Suprapubic skin (tissue), 4 donors: ENCODE results near the gene UNC13D. TPM values are rescaled to one million over a fixed set of nuclear protein-coding genes. Genes with fewer than 3 reads are reported as not detected.

Experiments used
- DNase-seq, 2 donors: peaks; one replicate each; pipeline ENCODE4 v3.0.0-alpha.2; 2019; ENCODE audit warnings: low spot score in 2 of 2
- H3K27ac ChIP-seq: fragments of 200-600 bp; sonication (generic); one replicate; pipeline ENCODE4 v1.5.1; 2019
- H3K27me3 ChIP-seq: fragments of 200-600 bp; sonication (generic); one replicate; pipeline ENCODE4 v1.5.1; 2019
- H3K36me3 ChIP-seq: fragments of 200-600 bp; sonication (generic); one replicate; pipeline ENCODE4 v1.5.1; 2019
- H3K4me1 ChIP-seq: fragments of 200-600 bp; sonication (generic); one replicate; pipeline ENCODE4 v1.5.1; 2019
- H3K4me3 ChIP-seq: fragments of 200-600 bp; sonication (generic); one replicate; pipeline ENCODE4 v1.5.1; 2019; ENCODE audit warnings: mild to moderate bottlenecking
- H3K9me3 ChIP-seq: fragments of 200-600 bp; sonication (generic); one replicate; pipeline ENCODE4 v1.5.1; 2019
- CTCF ChIP-seq, 2 donors: fragments of 200-600 bp in 1 of 2; fragments of 450-650 bp in 1 of 2; sonication (generic) in 1 of 2; IDR thresholded peaks; one replicate each; pipeline ENCODE4 v1.5.1; 2016 to 2019; ENCODE audit warnings: antibody characterized with exemption in 2 of 2, mild to moderate bottlenecking in 1 of 2, moderate library complexity in 1 of 2
- EP300 ChIP-seq: sonication (generic); formaldehyde crosslinking; IDR thresholded peaks from one replicate; pipeline ENCODE4 v1.6.1; 2017; ENCODE audit warnings: antibody characterized with exemption
- POLR2A ChIP-seq, 2 donors: fragments of 450-650 bp; IDR thresholded peaks; one replicate each; pipeline ENCODE4 v1.6.1; 2017; ENCODE audit warnings: antibody characterized with exemption in 2 of 2, mild to moderate bottlenecking in 2 of 2, moderate library complexity in 2 of 2
- POLR2AphosphoS5 ChIP-seq, 3 donors: sonication (generic); formaldehyde crosslinking; IDR thresholded peaks; one replicate each; pipeline ENCODE4 v1.6.1; 2017; ENCODE audit warnings: antibody characterized with exemption in 3 of 3
- WGBS: methylation state at CpG from one replicate; pipeline ENCODE4 v1.1.5; 2018; 5-methylcytosine and 5-hydroxymethylcytosine counted together
- total RNA-seq, 4 donors: library from RNA; depleted of rRNA; stranded (reverse); fragments of >200 nt; gene quantifications; one replicate each; pipeline ENCODE4 v1.1.0, GENCODE V29; 2016

Gene UNC13D
- total RNA-seq, 4 donors from 2014 or later = 5.2 to 21.0 (median 7.2) TPM

- Histone ChIP-seq H3K36me3 (peaks cover 30% of the 10 kb centered on the region), H3K27ac (no peak overlapping the region), H3K4me1 (peaks cover 16% of the 10 kb centered on the region), H3K9me3 (no peaks in the 10 kb centered on the region), H3K4me3 (no peak overlapping the region), H3K27me3 (no peaks in the 10 kb centered on the region)
- TF ChIP-seq POLR2A (IDR thresholded peaks at IDR 0.05) (no peak), CTCF (IDR thresholded peaks at IDR 0.05) (no peak), POLR2AphosphoS5 (IDR thresholded peaks at IDR 0.05) (no peak), EP300 (no peak)
- DNase-seq = no peak
- WGBS = 88% methylated on average over 7 of the region's 9 CpGs
These were observed 7.6 kb downstream of the UNC13D start for GRCh38 chr17:75836605-75837004.

GRCh38 chr17:75835654-75835987, 8.6 kb downstream of the UNC13D start:
- TF ChIP-seq POLR2A (IDR thresholded peaks at IDR 0.05) = no peak
- TF ChIP-seq CTCF (IDR thresholded peaks at IDR 0.05) = no peak
- no peak for TF ChIP-seq EP300
- no peak for TF ChIP-seq POLR2AphosphoS5 (IDR thresholded peaks at IDR 0.05)
- no peaks in the 10 kb centered on the region for H3K27me3 ChIP-seq

DNA sequence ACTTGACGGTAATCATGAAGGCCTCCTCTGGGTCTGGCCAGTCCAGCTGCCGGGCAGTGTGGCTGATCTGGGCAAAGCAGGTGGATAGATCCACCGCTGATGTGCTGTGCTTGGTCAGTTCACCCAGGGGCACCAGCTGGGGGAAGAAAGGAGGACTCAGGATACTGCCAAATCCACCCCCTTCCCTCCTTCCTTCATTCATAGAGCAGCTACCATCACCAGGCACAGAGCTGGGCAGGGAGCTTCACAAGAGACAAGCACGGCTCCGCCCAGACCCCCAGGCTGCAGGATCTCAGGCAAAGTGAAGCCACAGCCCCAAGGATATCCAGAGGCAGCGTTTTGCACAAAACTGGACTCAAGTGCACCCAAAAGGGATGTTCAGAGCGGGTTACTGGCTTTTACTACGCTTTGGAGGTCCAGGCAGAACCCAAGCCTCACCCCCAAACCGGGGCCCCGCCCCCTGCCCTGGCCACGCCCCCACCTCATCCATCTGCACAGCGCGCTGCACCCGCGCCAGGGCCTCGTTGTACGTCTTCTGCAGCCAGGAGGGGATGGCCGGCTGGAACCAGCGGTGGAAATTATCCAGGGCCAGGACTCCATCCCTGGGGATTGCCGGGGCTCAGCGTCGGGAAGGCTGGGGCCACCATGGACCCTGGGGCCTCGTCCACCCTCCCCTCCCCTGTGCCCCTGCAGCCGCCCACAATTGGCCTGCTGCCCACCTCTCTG, 9.1 kb downstream of the UNC13D start:
- no peak overlapping the region for H3K4me3 ChIP-seq
- H3K27ac ChIP-seq = no peak overlapping the region
- WGBS = 47% methylated on average over 15 of the region's 24 CpGs
- TF ChIP-seq POLR2A (IDR thresholded peaks at IDR 0.05) (no peak), EP300 (no peak), CTCF (IDR thresholded peaks at IDR 0.05) (no peak), POLR2AphosphoS5 (IDR thresholded peaks at IDR 0.05) (no peak)
- no peak for DNase-seq
- H3K9me3 ChIP-seq = no peaks in the 10 kb centered on the region
- peaks cover 16% of the 10 kb centered on the region for H3K4me1 ChIP-seq
- no peaks in the 10 kb centered on the region for H3K27me3 ChIP-seq
- H3K36me3 ChIP-seq = peaks cover 29% of the 10 kb centered on the region

More at GRCh38 chr17:75835654-75835987, 8.6 kb downstream of the UNC13D start:
- WGBS = 78% methylated on average over 4 of the region's 9 CpGs
- Histone ChIP-seq H3K4me3 (no peak overlapping the region), H3K36me3 (peaks cover 30% of the 10 kb centered on the region), H3K4me1 (peaks cover 16% of the 10 kb centered on the region), H3K9me3 (no peaks in the 10 kb centered on the region), H3K27ac (no peak overlapping the region)
- no peak for DNase-seq

GRCh38 chr17:75834279-75834920, 9.8 kb downstream of the UNC13D start:
- Histone ChIP-seq H3K27ac (no peak overlapping the region), H3K4me3 (no peak overlapping the region), H3K36me3 (peaks cover 29% of the 10 kb centered on the region), H3K4me1 (peaks cover 16% of the 10 kb centered on the region), H3K27me3 (no peaks in the 10 kb centered on the region), H3K9me3 (no peaks in the 10 kb centered on the region)
- 86% methylated on average over 22 of the region's 25 CpGs for WGBS
- no peak for DNase-seq
- TF ChIP-seq EP300 (no peak), CTCF (IDR thresholded peaks at IDR 0.05) (no peak), POLR2AphosphoS5 (IDR thresholded peaks at IDR 0.05) (no peak), POLR2A (IDR thresholded peaks at IDR 0.05) (no peak)

DNA sequence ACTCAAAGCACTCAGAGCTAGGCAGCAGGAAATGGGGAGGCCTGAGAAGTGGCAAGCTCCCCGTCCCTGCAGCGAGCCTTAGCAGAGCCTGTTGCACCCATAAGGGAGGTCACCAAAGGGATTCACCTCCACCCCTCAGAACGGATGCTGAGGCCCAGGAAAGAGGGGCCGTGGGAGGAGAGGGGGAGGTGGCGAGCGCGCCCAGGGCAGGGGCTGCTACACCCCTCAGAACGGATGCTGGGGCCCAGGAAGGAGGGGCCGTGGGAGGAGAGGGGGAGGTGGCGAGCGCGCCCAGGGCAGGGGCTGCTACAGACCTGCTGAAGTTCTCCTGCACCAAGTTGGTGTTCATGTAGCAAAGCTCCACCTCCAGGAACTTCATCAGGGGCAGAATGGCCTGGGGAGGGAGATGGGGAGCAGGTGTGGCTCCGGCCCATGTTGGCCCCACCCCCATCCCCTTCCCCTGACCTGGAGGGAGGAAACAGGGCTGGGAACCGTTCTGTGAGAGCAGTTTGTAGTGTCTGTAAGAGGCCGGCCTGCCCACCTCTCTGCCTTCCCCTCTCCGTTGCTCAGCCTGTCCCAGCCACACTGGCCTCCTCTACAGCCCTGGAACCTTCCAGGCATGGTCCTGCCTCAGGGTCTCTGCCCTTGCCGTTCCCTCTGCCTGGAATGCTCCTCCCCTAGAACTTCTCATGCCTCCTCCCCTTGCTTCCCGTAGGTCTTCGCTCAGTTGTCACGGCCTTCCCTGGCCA, 11.4 kb downstream of the UNC13D start:
- Histone ChIP-seq H3K4me3 (no peak overlapping the region), H3K9me3 (no peaks in the 10 kb centered on the region), H3K27ac (peak overlapping the region; percentile 32), H3K36me3 (peaks cover 35% of the 10 kb centered on the region), H3K4me1 (peaks cover 22% of the 10 kb centered on the region), H3K27me3 (no peaks in the 10 kb centered on the region)
- DNase-seq = no peak
- 52% methylated on average over 15 of the region's 20 CpGs for WGBS
- TF ChIP-seq POLR2A (IDR thresholded peaks at IDR 0.05) (no peak), EP300 (no peak), CTCF (IDR thresholded peaks at IDR 0.05) (no peak), POLR2AphosphoS5 (IDR thresholded peaks at IDR 0.05) (no peak)
